ENCODE data around the gene GNG12.

DNA sequence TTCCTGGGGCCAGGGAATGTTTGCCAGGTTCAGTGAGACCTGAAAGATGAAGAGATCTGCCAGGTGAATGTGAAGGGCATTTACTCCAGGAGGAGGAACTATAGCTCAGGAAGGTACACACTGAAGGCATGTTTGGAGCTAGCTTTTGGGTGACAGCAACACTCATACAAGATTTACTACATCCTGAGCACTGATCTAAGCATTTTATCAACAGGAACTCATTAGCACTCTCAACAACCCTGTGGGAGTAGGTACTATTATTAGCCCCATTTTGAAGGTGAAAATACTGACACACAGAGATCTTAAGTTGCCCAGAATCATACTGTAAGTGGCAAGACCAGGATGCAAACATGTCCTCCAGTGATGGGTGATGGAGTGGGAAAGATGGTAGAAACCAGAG is 141.6 kb downstream of the GNG12 start:
- TF ChIP-seq, protein P1, sequence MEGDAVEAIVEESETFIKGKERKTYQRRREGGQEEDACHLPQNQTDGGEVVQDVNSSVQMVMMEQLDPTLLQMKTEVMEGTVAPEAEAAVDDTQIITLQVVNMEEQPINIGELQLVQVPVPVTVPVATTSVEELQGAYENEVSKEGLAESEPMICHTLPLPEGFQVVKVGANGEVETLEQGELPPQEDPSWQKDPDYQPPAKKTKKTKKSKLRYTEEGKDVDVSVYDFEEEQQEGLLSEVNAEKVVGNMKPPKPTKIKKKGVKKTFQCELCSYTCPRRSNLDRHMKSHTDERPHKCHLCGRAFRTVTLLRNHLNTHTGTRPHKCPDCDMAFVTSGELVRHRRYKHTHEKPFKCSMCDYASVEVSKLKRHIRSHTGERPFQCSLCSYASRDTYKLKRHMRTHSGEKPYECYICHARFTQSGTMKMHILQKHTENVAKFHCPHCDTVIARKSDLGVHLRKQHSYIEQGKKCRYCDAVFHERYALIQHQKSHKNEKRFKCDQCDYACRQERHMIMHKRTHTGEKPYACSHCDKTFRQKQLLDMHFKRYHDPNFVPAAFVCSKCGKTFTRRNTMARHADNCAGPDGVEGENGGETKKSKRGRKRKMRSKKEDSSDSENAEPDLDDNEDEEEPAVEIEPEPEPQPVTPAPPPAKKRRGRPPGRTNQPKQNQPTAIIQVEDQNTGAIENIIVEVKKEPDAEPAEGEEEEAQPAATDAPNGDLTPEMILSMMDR (IDR thresholded peaks at IDR 0.05), result no peak
- TF ChIP-seq POLR2AphosphoS5 (IDR thresholded peaks at IDR 0.05) (no peak), POLR2A (IDR thresholded peaks at IDR 0.05) (no peak)

Data from stomach (tissue), 4 donors.